ENCODE data around the gene C5. TPM values are rescaled to one million over a fixed set of nuclear protein-coding genes. Genes with fewer than 3 reads are reported as not detected.
A peak's percentile ranks its signal among the peaks of the same experiment; 100 is the strongest.

C5 gene
- total and polyA plus RNA-seq, 2 donors from 2014 or later: 3.5 to 4.6 TPM

DNA sequence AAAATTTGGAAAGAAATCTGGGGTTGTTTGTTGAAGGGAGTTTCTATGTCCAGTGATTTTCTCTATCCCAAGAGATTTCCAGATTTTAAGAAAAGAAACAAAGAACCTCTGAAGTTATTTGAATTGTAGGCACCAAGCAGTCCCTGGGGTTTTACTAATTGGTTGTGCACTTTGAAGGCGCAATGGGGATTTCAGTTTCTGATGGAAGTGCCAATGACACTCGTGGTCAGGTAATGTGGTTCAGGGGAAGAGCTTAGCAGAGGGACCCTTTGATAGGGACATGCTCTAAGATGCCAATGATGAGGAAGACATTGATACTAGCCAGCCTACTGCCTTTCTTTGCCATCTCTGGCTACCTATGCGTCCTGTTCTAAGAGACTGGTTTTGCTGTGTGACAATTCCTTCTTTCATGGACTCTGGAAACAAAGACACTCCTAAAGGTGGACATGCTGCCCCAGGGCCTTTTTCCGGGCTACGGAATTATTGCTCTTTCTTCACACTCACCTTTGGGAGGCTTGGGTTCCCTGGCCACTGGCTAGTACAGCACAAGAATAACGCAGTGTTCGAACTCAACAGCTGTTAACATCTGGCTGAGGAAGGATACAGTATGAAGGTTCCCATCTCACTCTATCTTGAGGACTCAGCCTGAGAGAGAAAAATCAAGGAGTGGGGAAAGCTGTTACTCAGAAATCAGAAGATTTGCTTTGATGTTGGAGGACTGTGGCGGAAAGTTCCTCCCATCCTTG, 116.6 kb downstream of the C5 start:
- intact Hi-C loops (cut with DNase I): no loop called here
- Histone ChIP-seq H3K9me3 (ENCODE audit: control insufficient read depth in 2 of 3, insufficient read depth in 1 of 3, low read length in 3 of 3) (no peaks in the 10 kb centered on the region), H3K27me3 (ENCODE audit: control insufficient read depth, insufficient read depth, low read length) (no peaks in the 10 kb centered on the region), H3K9ac (ENCODE audit: low read length in 3 of 3) (no peak overlapping the region), H3K4me3 (ENCODE audit: low read length in 3 of 3) (no peak overlapping the region), H3K4me1 (ENCODE audit: control insufficient read depth in 2 of 3, insufficient read depth in 2 of 3, low read depth in 1 of 3, low read length in 3 of 3) (peaks cover 0 to 25% (median 14%) of the 10 kb centered on the region in 3 donors), H3K27ac (ENCODE audit: low read depth in 2 of 2, low read length in 2 of 2) (no peak overlapping the region), H3K36me3 (ENCODE audit: control insufficient read depth in 2 of 3, insufficient read depth in 3 of 3, low read length in 3 of 3) (no peaks in the 10 kb centered on the region)
- DNase-seq: no peak
- no peak for FAIRE-seq
- TF ChIP-seq, protein P1, sequence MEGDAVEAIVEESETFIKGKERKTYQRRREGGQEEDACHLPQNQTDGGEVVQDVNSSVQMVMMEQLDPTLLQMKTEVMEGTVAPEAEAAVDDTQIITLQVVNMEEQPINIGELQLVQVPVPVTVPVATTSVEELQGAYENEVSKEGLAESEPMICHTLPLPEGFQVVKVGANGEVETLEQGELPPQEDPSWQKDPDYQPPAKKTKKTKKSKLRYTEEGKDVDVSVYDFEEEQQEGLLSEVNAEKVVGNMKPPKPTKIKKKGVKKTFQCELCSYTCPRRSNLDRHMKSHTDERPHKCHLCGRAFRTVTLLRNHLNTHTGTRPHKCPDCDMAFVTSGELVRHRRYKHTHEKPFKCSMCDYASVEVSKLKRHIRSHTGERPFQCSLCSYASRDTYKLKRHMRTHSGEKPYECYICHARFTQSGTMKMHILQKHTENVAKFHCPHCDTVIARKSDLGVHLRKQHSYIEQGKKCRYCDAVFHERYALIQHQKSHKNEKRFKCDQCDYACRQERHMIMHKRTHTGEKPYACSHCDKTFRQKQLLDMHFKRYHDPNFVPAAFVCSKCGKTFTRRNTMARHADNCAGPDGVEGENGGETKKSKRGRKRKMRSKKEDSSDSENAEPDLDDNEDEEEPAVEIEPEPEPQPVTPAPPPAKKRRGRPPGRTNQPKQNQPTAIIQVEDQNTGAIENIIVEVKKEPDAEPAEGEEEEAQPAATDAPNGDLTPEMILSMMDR (IDR thresholded peaks at IDR 0.05; ENCODE audit: borderline replicate concordance, extremely low read depth, insufficient read depth): no peak

DNA sequence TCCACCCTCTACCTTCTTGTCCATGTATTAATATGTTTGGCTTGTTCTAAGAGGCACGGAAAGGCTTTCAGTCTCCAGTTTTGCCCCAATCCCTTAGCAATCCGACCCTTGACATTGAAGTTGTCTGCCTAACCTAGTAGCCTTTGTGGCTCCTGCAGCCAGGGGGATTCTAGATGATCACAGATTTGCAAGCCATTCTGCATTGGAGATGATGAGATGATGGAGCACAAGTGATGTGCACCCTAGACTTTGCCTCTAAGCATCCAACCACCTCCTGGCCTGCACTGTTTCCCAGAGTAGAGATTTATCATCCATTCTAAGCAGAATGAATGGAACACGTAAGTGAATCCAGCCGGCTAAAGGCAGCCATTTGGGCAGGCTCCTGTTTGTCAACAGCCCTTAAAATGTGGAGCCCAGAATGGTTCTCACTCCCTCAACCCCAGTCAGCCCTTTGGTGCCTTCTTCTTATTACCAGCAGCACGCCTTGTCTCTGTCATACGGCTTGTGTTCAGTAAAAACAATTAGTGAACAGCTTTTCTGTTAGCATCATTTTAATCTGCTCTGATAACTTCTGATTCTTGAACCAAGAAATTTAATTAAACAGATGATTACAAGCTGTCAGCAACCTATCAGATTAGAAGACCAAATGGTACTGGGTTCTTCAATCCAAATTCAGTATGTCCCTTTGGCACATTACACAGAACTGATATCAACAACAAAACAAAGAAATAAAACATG, 117.8 kb downstream of the C5 start:
- Histone ChIP-seq H3K9ac (ENCODE audit: low read length in 3 of 3) (no peak overlapping the region), H3K36me3 (ENCODE audit: control insufficient read depth in 2 of 3, insufficient read depth in 3 of 3, low read length in 3 of 3) (no peaks in the 10 kb centered on the region), H3K9me3 (ENCODE audit: control insufficient read depth in 2 of 3, insufficient read depth in 1 of 3, low read length in 3 of 3) (no peaks in the 10 kb centered on the region), H3K27me3 (ENCODE audit: control insufficient read depth, insufficient read depth, low read length) (no peaks in the 10 kb centered on the region), H3K4me3 (ENCODE audit: low read length in 3 of 3) (no peak overlapping the region), H3K27ac (ENCODE audit: low read depth in 2 of 2, low read length in 2 of 2) (peak overlapping the region; percentile 35 to 44), H3K4me1 (ENCODE audit: control insufficient read depth in 2 of 3, insufficient read depth in 2 of 3, low read depth in 1 of 3, low read length in 3 of 3) (peaks cover 0 to 29% (median 14%) of the 10 kb centered on the region in 3 donors)
- no peak for DNase-seq
- FAIRE-seq: no peak
- TF ChIP-seq, protein P1 (IDR thresholded peaks at IDR 0.05; ENCODE audit: borderline replicate concordance, extremely low read depth, insufficient read depth): no peak
- intact Hi-C loops (cut with DNase I): no loop called here

DNA sequence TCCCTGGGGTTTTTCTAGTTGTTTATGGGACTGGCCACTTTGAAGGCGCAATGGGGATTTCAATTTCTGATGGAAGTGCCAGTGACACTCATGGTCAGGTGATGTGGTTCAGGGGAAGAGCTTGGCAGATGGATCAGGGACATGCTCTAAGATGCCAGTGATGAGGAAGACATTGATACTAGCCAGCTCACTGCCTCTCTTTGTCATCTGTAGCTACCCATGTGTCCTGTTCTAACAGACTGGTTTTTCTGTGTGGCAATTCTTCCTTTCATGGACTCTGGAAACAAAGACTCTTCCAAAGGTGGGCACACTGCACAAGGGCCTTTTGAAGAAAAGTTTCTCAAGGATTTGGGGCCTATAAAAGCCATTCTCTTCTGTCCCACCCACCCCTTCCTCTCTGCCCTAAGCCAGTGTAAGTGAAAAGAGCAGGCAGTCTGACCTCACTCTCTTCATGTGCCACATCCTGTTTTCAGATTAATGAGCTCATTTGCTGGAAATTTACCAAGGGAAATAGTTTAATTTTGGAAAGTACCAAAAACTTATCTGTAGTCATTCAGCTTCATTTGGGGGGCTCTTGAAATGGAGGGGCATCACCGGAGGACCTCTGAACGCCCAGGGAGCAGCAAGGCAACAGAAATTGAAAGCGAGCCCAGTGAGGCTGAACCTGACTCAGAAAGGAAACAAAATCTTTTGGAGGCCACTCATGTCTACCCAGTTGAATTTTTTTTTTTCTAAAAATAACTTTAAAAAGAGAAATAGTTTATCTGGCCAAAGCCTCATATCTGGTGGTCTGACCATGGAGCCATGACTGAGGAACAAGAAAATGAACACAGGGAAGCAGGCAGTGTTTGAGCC, 118.6 kb downstream of the C5 start:
- Histone ChIP-seq H3K4me1 (ENCODE audit: control insufficient read depth in 2 of 3, insufficient read depth in 2 of 3, low read depth in 1 of 3, low read length in 3 of 3) (peaks cover 0 to 29% (median 14%) of the 10 kb centered on the region in 3 donors), H3K27me3 (ENCODE audit: control insufficient read depth, insufficient read depth, low read length) (no peaks in the 10 kb centered on the region), H3K36me3 (ENCODE audit: control insufficient read depth in 2 of 3, insufficient read depth in 3 of 3, low read length in 3 of 3) (no peaks in the 10 kb centered on the region), H3K9ac (ENCODE audit: low read length in 3 of 3) (no peak overlapping the region), H3K27ac (ENCODE audit: low read depth in 2 of 2, low read length in 2 of 2) (peak overlapping the region; percentile 44 to 66), H3K4me3 (ENCODE audit: low read length in 3 of 3) (no peak overlapping the region), H3K9me3 (ENCODE audit: control insufficient read depth in 2 of 3, insufficient read depth in 1 of 3, low read length in 3 of 3) (no peaks in the 10 kb centered on the region)
- intact Hi-C loops (cut with DNase I): no loop called here
- FAIRE-seq (no peak), DNase-seq (peak in 1 of 5 donors; percentile 44)
- TF ChIP-seq, protein P1 (IDR thresholded peaks at IDR 0.05; ENCODE audit: borderline replicate concordance, extremely low read depth, insufficient read depth): no peak

All from kidney (tissue), 14 donors.